AG09309 (cell line): ENCODE results near the gene ADGRB3.
"Not testable (repeated sequence)": the region's sequence is repeated elsewhere in the genome, so short reads cannot be mapped to it uniquely, and the experiment has no call there.

Experiments
- DNase-seq: peaks from one replicate; pipeline ENCODE4 v3.0.0-alpha.2; 2010; ENCODE audit warnings: low read depth
- H3K4me3 ChIP-seq: 2 replicates; pipeline ENCODE4 v1.5.1; 2011; ENCODE audit warnings: mild to moderate bottlenecking, low read depth, low read length, moderate library complexity; ENCODE audit not compliant: control insufficient read depth
- CTCF ChIP-seq: IDR thresholded peaks from 2 replicates; pipeline ENCODE4 v1.5.1; 2011; ENCODE audit warnings: mild to moderate bottlenecking, low read depth, low read length, inconsistent platforms; ENCODE audit not compliant: insufficient read depth, control insufficient read depth; ENCODE audit errors: missing control alignments

Gene ADGRB3

GRCh38 chr6:68911334-68911733 lies 276.3 kb downstream of the ADGRB3 start:
- no peak overlapping the region for H3K4me3 ChIP-seq
- no peak for DNase-seq
- TF ChIP-seq CTCF = no peak

GRCh38 chr6:68911811-68912210 lies 276.7 kb downstream of the ADGRB3 start:
- no peak for DNase-seq
- no peak for TF ChIP-seq CTCF
- H3K4me3 ChIP-seq = no peak overlapping the region

- H3K4me3 ChIP-seq, DNase-seq: not testable (repeated sequence)
Observed at GRCh38 chr6:68912805-68913204, 277.7 kb downstream of the ADGRB3 start.

- TF ChIP-seq CTCF = no peak
- no peak for DNase-seq
- H3K4me3 ChIP-seq = no peak overlapping the region
Observed at GRCh38 chr6:68915586-68915985, 280.5 kb downstream of the ADGRB3 start.

- no peak for TF ChIP-seq CTCF
- DNase-seq = no peak
- H3K4me3 ChIP-seq = no peak overlapping the region
Observed at GRCh38 chr6:68919537-68919936, 284.5 kb downstream of the ADGRB3 start.

DNA sequence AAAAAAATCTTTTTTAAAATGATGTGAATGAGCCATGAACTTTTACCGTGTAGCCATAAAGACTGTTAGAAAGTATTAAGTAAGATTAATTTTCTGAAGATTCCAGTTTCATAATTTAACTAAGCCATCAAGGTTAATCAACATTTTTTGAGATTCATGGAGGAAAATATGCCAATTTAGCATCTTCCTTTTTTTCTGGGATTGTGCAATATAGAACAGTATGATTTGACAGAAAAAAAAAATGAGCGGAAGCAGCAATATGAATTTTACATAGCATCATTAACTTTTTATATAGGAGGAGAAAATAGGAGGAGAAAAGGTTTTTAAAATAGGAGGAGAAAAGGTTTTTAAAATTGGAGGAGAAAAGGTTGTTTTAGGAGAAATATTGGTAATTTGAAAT lies 306.3 kb downstream of the ADGRB3 start:
- H3K4me3 ChIP-seq = no peak overlapping the region
- no peak for DNase-seq
- TF ChIP-seq CTCF = no peak

- no peak overlapping the region for H3K4me3 ChIP-seq
- TF ChIP-seq CTCF = no peak
- DNase-seq = no peak
Observed at GRCh38 chr6:68947721-68948120, 312.6 kb downstream of the ADGRB3 start.

DNA sequence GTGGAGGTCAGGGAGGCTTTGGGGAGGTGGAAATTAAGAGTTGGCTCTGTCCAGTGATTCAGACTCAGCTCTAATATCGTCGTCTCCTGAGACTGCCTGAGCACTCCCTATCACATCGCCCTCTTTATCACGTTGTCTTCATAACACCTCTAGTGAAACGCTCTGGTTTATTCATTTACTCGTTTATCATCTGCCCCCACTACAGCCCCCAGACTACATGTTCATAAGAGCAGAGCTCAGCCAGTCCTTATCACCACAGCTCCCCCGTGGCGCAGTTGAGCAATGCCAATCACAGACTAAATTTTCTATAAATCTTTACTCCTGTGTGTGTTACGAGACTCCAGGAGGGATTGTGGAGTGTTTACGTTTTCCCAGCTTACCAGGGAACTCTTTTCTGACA lies 316.2 kb downstream of the ADGRB3 start:
- DNase-seq = no peak
- H3K4me3 ChIP-seq = no peak overlapping the region
- TF ChIP-seq CTCF = no peak
